Tibial nerve (tissue), 3 donors: ENCODE data around the gene JMJD6.

Experiments
- CTCF ChIP-seq, 5 experiments: fragments of 200-600 bp in 3 of 5; fragments of 450-650 bp in 2 of 5; sonication (generic) in 3 of 5; IDR thresholded peaks; one replicate each; pipeline ENCODE4 v1.5.1; 2016 to 2019; ENCODE audit warnings: antibody characterized with exemption in 5 of 5, mild to moderate bottlenecking in 3 of 5, moderate library complexity in 2 of 5
- POLR2A ChIP-seq, 2 donors: fragments of 450-650 bp; IDR thresholded peaks; one replicate each; pipeline ENCODE4 v1.6.1; 2017; ENCODE audit warnings: antibody characterized with exemption in 2 of 2, mild to moderate bottlenecking in 2 of 2, moderate library complexity in 2 of 2

GRCh38 chr17:76744747-76745146 is 18.3 kb upstream of the JMJD6 start:
- TF ChIP-seq POLR2A (IDR thresholded peaks at IDR 0.05) (no peak), CTCF (IDR thresholded peaks at IDR 0.05) (no peak)
